WTC11 (cell line): ENCODE measurements around the gene CD46. TPM values are rescaled to one million over a fixed set of nuclear protein-coding genes. Genes with fewer than 3 reads are reported as not detected.

ENCODE experiments used
- ATAC-seq: fragments of 200-7000 bp; cut with Tn5 transposase; 2 replicates; pipeline ENCODE4 v1.10.0; 2021; ENCODE audit warnings: mild to moderate bottlenecking, moderate library complexity
- CTCF ChIA-PET: fragments of 300-600 bp; sonication (Branson Sonifier 250); formaldehyde crosslinking; loops from one replicate; lab custom pipeline; 2021; ENCODE audit warnings: antibody characterized with exemption; lab: Charles Lee
- POLR2A ChIA-PET: fragments of 350-600 bp; sonication (Branson Sonifier 250); formaldehyde crosslinking; loops from one replicate; lab custom pipeline; 2021; ENCODE audit warnings: antibody characterized with exemption; lab: Charles Lee
- DNase-seq: peaks from one replicate; pipeline ENCODE4 v3.0.0; 2021; ENCODE audit warnings: low spot score
- H3K27ac Mint-ChIP-seq: 2 replicates; pipeline ENCODE4 v1.8.0; 2021; ENCODE audit warnings: mixed read lengths
- H3K27me3 Mint-ChIP-seq: 2 replicates; pipeline ENCODE4 v1.8.0; 2021; ENCODE audit warnings: low read depth, mild to moderate bottlenecking, moderate library complexity, mixed read lengths
- H3K36me3 Mint-ChIP-seq: 2 replicates; pipeline ENCODE4 v1.8.0; 2021; ENCODE audit warnings: mixed read lengths
- H3K4me1 Mint-ChIP-seq: 2 replicates; pipeline ENCODE4 v1.8.0; 2022; ENCODE audit warnings: mixed read lengths
- H3K4me3 Mint-ChIP-seq: 2 replicates; pipeline ENCODE4 v1.8.0; 2021; ENCODE audit warnings: mild to moderate bottlenecking, moderate library complexity, mixed read lengths
- H3K9me3 Mint-ChIP-seq: 2 replicates; pipeline ENCODE4 v1.8.0; 2021; ENCODE audit warnings: mixed read lengths
- ATF3 ChIP-seq: sonication (generic); formaldehyde crosslinking; conservative IDR thresholded peaks from 2 replicates; pipeline ENCODE4 v1.8.1; 2022; ENCODE audit warnings: mild to moderate bottlenecking, missing genetic modification reagents
- ATF6 ChIP-seq: sonication (generic); formaldehyde crosslinking; IDR thresholded peaks from 2 replicates; pipeline ENCODE4 v1.8.1; 2023; ENCODE audit warnings: mild to moderate bottlenecking, missing genetic modification reagents
- CBFB ChIP-seq: sonication (generic); formaldehyde crosslinking; IDR thresholded peaks from 2 replicates; pipeline ENCODE4 v1.8.1; 2022; ENCODE audit warnings: mild to moderate bottlenecking, low read depth, missing genetic modification reagents
- ERG ChIP-seq: fragments of 250-450 bp; sonication (Bioruptor Pico); IDR thresholded peaks from 2 replicates; pipeline ENCODE4 v1.8.0; 2021; ENCODE audit warnings: mild to moderate bottlenecking
- FOXK1 ChIP-seq: sonication (generic); formaldehyde crosslinking; IDR thresholded peaks from 2 replicates; pipeline ENCODE4 v1.8.0; 2022; ENCODE audit warnings: mild to moderate bottlenecking, moderate library complexity, missing genetic modification reagents
- GABPB1 ChIP-seq: sonication (generic); formaldehyde crosslinking; IDR thresholded peaks from 2 replicates; pipeline ENCODE4 v1.8.1; 2023; ENCODE audit warnings: mild to moderate bottlenecking, missing genetic modification reagents
- IRF1 ChIP-seq: sonication (generic); formaldehyde crosslinking; IDR thresholded peaks from 2 replicates; pipeline ENCODE4 v1.8.0; 2023; ENCODE audit warnings: missing genetic modification reagents
- MAX ChIP-seq: sonication (generic); formaldehyde crosslinking; IDR thresholded peaks from 2 replicates; pipeline ENCODE4 v1.8.0; 2022; ENCODE audit warnings: mild to moderate bottlenecking, missing genetic modification reagents
- NFE2L1 ChIP-seq: sonication (generic); formaldehyde crosslinking; IDR thresholded peaks from 2 replicates; pipeline ENCODE4 v1.8.1; 2023; ENCODE audit warnings: missing genetic modification reagents
- NFYB ChIP-seq: sonication (generic); formaldehyde crosslinking; conservative IDR thresholded peaks from 2 replicates; pipeline ENCODE4 v1.8.0; 2022; ENCODE audit warnings: low read depth, missing genetic modification reagents
- NR3C1 ChIP-seq: sonication (generic); formaldehyde crosslinking; conservative IDR thresholded peaks from 2 replicates; pipeline ENCODE4 v1.8.1; 2023; ENCODE audit warnings: low read depth, mild to moderate bottlenecking, missing genetic modification reagents
- PRDM15 ChIP-seq: sonication (generic); formaldehyde crosslinking; IDR thresholded peaks from 2 replicates; pipeline ENCODE4 v1.8.0; 2022; ENCODE audit warnings: missing genetic modification reagents
- SOX15 ChIP-seq: fragments of 250-450 bp; sonication (Bioruptor Pico); IDR thresholded peaks from 2 replicates; pipeline ENCODE4 v1.9.0; 2021; ENCODE audit warnings: mild to moderate bottlenecking
- USF1 ChIP-seq: sonication (generic); formaldehyde crosslinking; IDR thresholded peaks from 2 replicates; pipeline ENCODE4 v1.8.0; 2022; ENCODE audit warnings: mild to moderate bottlenecking, missing genetic modification reagents
- ZNF121 ChIP-seq: sonication (generic); formaldehyde crosslinking; IDR thresholded peaks from 2 replicates; pipeline ENCODE4 v1.8.0; 2023; ENCODE audit warnings: missing genetic modification reagents
- ZNF138 ChIP-seq: sonication (generic); formaldehyde crosslinking; conservative IDR thresholded peaks from 2 replicates; pipeline ENCODE4 v1.8.1; 2022; ENCODE audit warnings: mild to moderate bottlenecking, moderate library complexity, missing genetic modification reagents
- ZNF219 ChIP-seq: sonication (generic); formaldehyde crosslinking; IDR thresholded peaks from 2 replicates; pipeline ENCODE4 v1.8.0; 2023; ENCODE audit warnings: missing genetic modification reagents, mild to moderate bottlenecking, borderline replicate concordance
- ZNF532 ChIP-seq: fragments of 250-450 bp; sonication (Bioruptor Pico); IDR thresholded peaks from 2 replicates; pipeline ENCODE4 v1.9.0; 2021; ENCODE audit warnings: mild to moderate bottlenecking, borderline replicate concordance
- total RNA-seq: library from RNA; stranded (reverse); gene quantifications from 3 replicates; pipeline ENCODE4 v1.2.3, GENCODE V29; 2021

CD46 gene
- total RNA-seq, 1 experiment from 2014 or later, result 150 TPM

GRCh38 chr1:207793327-207793726 lies 41.5 kb downstream of the CD46 start:
- no peaks in the 10 kb centered on the region for H3K9me3 Mint-ChIP-seq
- TF ChIP-seq ZNF121 (CRISPR knock-in tag) (no peak), PRDM15 (no peak), FOXK1 (CRISPR knock-in tag) (no peak), ZNF138 (CRISPR knock-in tag) (no peak), NR3C1 (CRISPR knock-in tag) (no peak), ATF3 (no peak), ZNF219 (CRISPR knock-in tag) (no peak), IRF1 (no peak), MAX (CRISPR knock-in tag) (no peak), ERG (CRISPR knock-in tag) (no peak)
- TF ChIP-seq, all 79 proteins: peak for 0
- Mint-ChIP-seq H3K36me3 (peaks cover 39% of the 10 kb centered on the region), H3K27ac (no peak overlapping the region), H3K27me3 (no peaks in the 10 kb centered on the region), H3K4me1 (no peaks in the 10 kb centered on the region), H3K4me3 (no peak overlapping the region)
- DNase-seq (no peak), ATAC-seq (no peak)
- CTCF ChIA-PET, result no interaction called here
- POLR2A ChIA-PET, result no interaction called here

GRCh38 chr1:207794861-207795260 lies 43.0 kb downstream of the CD46 start:
- Mint-ChIP-seq H3K27ac (no peak overlapping the region), H3K4me1 (peaks cover under 1% of the 10 kb centered on the region; the same call in 1 of the 2 replicates)
- ATAC-seq, result no peak
- no peak for TF ChIP-seq USF1 (CRISPR knock-in tag)
- TF ChIP-seq CBFB (CRISPR knock-in tag), result no peak
- no peak for TF ChIP-seq SOX15
- no peak for TF ChIP-seq GABPB1 (CRISPR knock-in tag)
- TF ChIP-seq ZNF532 (CRISPR knock-in tag), result no peak
- no peak for TF ChIP-seq NFYB (CRISPR knock-in tag)
- no peak for TF ChIP-seq ATF6 (CRISPR knock-in tag)
- TF ChIP-seq NFE2L1 (CRISPR knock-in tag), result no peak
- no peak for TF ChIP-seq ZNF219 (CRISPR knock-in tag)
- TF ChIP-seq, all 79 proteins: peak for 0
- H3K4me3 Mint-ChIP-seq, result no peak overlapping the region
- ChIA-PET POLR2A (no interaction called here), CTCF (interaction anchor here (1.1 kb wide), 1 partner anchor 81 kb away, joined by 4 read pairs; no protein-coding TSS in a partner anchor)
- H3K9me3 Mint-ChIP-seq, result no peaks in the 10 kb centered on the region
- no peaks in the 10 kb centered on the region for H3K27me3 Mint-ChIP-seq
- H3K36me3 Mint-ChIP-seq, result peaks cover 34% of the 10 kb centered on the region
- DNase-seq, result no peak
